Activated CD8-positive, alpha-beta T cell treated with anti-CD3 and anti-CD28 coated beads for 36 hours (primary cell): ENCODE data around the gene IL25. TPM values are rescaled to one million over a fixed set of nuclear protein-coding genes. Genes with fewer than 3 reads are reported as not detected.
A peak's percentile ranks its signal among the peaks of the same experiment; 100 is the strongest.

Source experiments
- ATAC-seq: fragments of 200-7000 bp; cut with Tn5 transposase; one replicate; pipeline ENCODE4 v1.10.0; 2021; ENCODE audit warnings: mild to moderate bottlenecking, moderate library complexity
- CTCF ChIA-PET: fragments of 350-600 bp; sonication (Branson Sonifier 250); formaldehyde crosslinking; loops from one replicate; lab custom pipeline; 2021; ENCODE audit warnings: antibody characterized with exemption; lab: Charles Lee
- POLR2A ChIA-PET: fragments of 350-600 bp; sonication (Branson Sonifier 250); formaldehyde crosslinking; loops from one replicate; lab custom pipeline; 2021; ENCODE audit warnings: antibody characterized with exemption; lab: Charles Lee
- DNase-seq: peaks from one replicate; pipeline ENCODE4 v3.0.0-alpha.2; 2020
- H3K27ac Mint-ChIP-seq: one replicate; pipeline ENCODE4 v1.8.0; 2021; ENCODE audit warnings: mild to moderate bottlenecking, mixed read lengths
- H3K27me3 Mint-ChIP-seq: one replicate; pipeline ENCODE4 v1.8.0; 2021; ENCODE audit warnings: mixed read lengths
- H3K36me3 Mint-ChIP-seq: one replicate; pipeline ENCODE4 v1.8.0; 2021; ENCODE audit warnings: low read depth, mixed read lengths
- H3K4me1 Mint-ChIP-seq: one replicate; pipeline ENCODE4 v1.8.0; 2021; ENCODE audit warnings: low read depth, mixed read lengths
- H3K4me3 Mint-ChIP-seq: one replicate; pipeline ENCODE4 v1.8.0; 2021; ENCODE audit warnings: mild to moderate bottlenecking, moderate library complexity, mixed read lengths
- H3K9me3 Mint-ChIP-seq: one replicate; pipeline ENCODE4 v1.8.0; 2021; ENCODE audit warnings: mixed read lengths
- CTCF ChIP-seq: fragments of 200-600 bp; IDR thresholded peaks from one replicate; pipeline ENCODE4 v1.8.0; 2022; ENCODE audit warnings: antibody characterized with exemption, mild to moderate bottlenecking
- intact Hi-C: fragments of 100-400 bp; cut with micrococcal nuclease; formaldehyde crosslinking; loops from one replicate; pipeline ENCODE4 v1.10.0; 2022
- total RNA-seq, 2 experiments: library from RNA; stranded (reverse); gene quantifications; one replicate each; pipeline ENCODE4 v1.2.3, GENCODE V29; 2021

IL25 gene
- total RNA-seq, 2 experiments from 2014 or later = not detected

DNA sequence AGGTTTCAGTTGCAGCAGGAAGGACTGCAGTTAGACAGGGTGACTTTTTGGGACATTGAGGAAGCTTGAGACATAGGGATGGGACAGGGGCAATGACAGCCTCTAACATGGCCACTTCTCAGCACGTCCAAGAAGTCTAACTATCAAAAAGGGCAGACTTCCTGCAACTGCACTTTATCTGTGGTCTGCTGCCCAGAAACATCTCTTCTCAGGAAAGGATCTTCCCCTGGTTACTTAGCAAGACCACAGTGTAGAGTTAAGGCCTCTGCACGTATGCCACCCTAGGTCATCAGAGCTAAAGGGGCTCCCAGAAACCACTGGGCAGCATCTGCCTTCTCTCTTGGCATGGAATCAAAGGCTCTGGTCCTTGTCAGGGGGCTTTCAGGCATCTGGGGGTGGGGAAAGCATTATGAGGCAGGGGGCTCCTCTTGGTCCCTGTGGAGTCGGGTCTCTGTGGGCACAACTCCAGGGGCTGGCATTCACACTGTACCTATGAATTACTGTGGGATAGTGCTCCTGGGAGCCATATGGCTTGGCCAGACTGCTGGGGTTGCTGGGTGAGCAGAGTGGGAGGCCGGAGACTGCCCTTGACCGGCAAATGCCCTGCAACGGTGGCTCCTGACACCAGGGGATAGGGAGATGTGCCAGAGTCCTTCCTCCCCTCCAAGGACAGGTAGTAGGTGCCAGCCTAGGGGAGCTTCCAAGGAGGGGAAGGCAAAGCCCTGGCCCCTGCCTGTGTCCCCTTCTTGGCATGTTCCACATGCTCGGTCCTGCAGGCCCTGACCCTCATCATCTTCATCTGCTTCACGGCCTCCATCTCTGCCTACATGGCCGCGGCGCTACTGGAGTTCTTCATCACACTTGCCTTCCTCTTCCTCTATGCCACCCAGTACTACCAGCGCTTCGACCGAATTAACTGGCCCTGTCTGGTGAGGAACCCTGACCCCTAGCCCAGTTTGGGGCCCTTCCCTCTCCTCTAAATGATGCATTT, 5.3 kb downstream of the IL25 start:
- intact Hi-C loops = no loop called here
- Mint-ChIP-seq H3K4me1 (no peaks in the 10 kb centered on the region), H3K27ac (no peak overlapping the region), H3K9me3 (no peaks in the 10 kb centered on the region), H3K4me3 (no peak overlapping the region), H3K36me3 (no peaks in the 10 kb centered on the region), H3K27me3 (no peaks in the 10 kb centered on the region)
- DNase-seq = no peak
- no peak for TF ChIP-seq CTCF
- ChIA-PET POLR2A (no interaction called here), CTCF (interaction anchor here (0.8 to 3.1 kb wide), 6 partner anchors 10 to 257 kb away, joined by 3 to 29 read pairs (median 6); partner anchors contain the start of gene PABPN1)
- ATAC-seq = no peak

GRCh38 chr14:23378612-23379220, 6.1 kb downstream of the IL25 start:
- Mint-ChIP-seq H3K4me1 (no peaks in the 10 kb centered on the region), H3K9me3 (no peaks in the 10 kb centered on the region), H3K4me3 (no peak overlapping the region), H3K27me3 (no peaks in the 10 kb centered on the region), H3K27ac (no peak overlapping the region), H3K36me3 (no peaks in the 10 kb centered on the region)
- DNase-seq (no peak), ATAC-seq (no peak)
- POLR2A ChIA-PET = interaction anchor here (2.5 kb wide), 1 partner anchor 52 kb away, joined by 11 read pairs; no protein-coding TSS in a partner anchor
- CTCF ChIA-PET = interaction anchor here (1.1 to 4.5 kb wide), 14 partner anchors 9 to 259 kb away, joined by 3 to 86 read pairs (median 16); partner anchors contain the start of genes PABPN1 and SLC22A17
- intact Hi-C loops = no loop called here
- no peak for TF ChIP-seq CTCF

GRCh38 chr14:23379366-23380196, 7.0 kb downstream of the IL25 start:
- POLR2A ChIA-PET = interaction anchor here (1.3 to 2.5 kb wide), 2 partner anchors 34 to 53 kb away, joined by 3 to 11 read pairs; no protein-coding TSS in a partner anchor
- TF ChIP-seq CTCF = peak; percentile 91
- Mint-ChIP-seq H3K4me3 (no peak overlapping the region), H3K27ac (no peak overlapping the region), H3K9me3 (no peaks in the 10 kb centered on the region), H3K36me3 (no peaks in the 10 kb centered on the region), H3K27me3 (no peaks in the 10 kb centered on the region), H3K4me1 (no peaks in the 10 kb centered on the region)
- intact Hi-C loops = loop anchor here (2.0 to 10.0 kb wide), 2 partner anchors 51 to 115 kb away; no protein-coding TSS in a partner anchor
- DNase-seq = peak; percentile 67
- peak; percentile 93 for ATAC-seq
- CTCF ChIA-PET = interaction anchor here (0.8 to 4.5 kb wide), 47 partner anchors 9 to 393 kb away, joined by 3 to 86 read pairs (median 5); partner anchors contain the start of genes AP1G2, HOMEZ, PABPN1 and PPP1R3E

GRCh38 chr14:23380197-23380914, 7.7 kb downstream of the IL25 start:
- Mint-ChIP-seq H3K27me3 (no peaks in the 10 kb centered on the region), H3K9me3 (no peaks in the 10 kb centered on the region), H3K4me1 (no peaks in the 10 kb centered on the region), H3K27ac (no peak overlapping the region), H3K36me3 (no peaks in the 10 kb centered on the region), H3K4me3 (no peak overlapping the region)
- POLR2A ChIA-PET = interaction anchor here (1.3 to 2.5 kb wide), 2 partner anchors 34 to 54 kb away, joined by 3 to 11 read pairs; no protein-coding TSS in a partner anchor
- DNase-seq (no peak), ATAC-seq (peak; percentile 13)
- intact Hi-C loops = loop anchor here (2.0 to 10.0 kb wide), 2 partner anchors 52 to 116 kb away; no protein-coding TSS in a partner anchor
- CTCF ChIA-PET = interaction anchor here (0.8 to 4.5 kb wide), 48 partner anchors 8 to 394 kb away, joined by 3 to 86 read pairs (median 5); partner anchors contain the start of genes AP1G2, HOMEZ, PABPN1 and PPP1R3E
- peak; percentile 8 for TF ChIP-seq CTCF
